Testis (tissue), 3 donors: ENCODE measurements around the gene FOXN4. TPM values are rescaled to one million over a fixed set of nuclear protein-coding genes. Genes with fewer than 3 reads are reported as not detected.

Experiments used
- DNase-seq: peaks from one replicate; pipeline ENCODE4 v3.0.0-alpha.2; 2019
- H3K27ac ChIP-seq, 2 donors: fragments of 200-600 bp; sonication (generic); one replicate each; pipeline ENCODE4 v1.5.1; 2019
- H3K27me3 ChIP-seq: fragments of 200-600 bp; sonication (generic); one replicate; pipeline ENCODE4 v1.5.1; 2019
- H3K36me3 ChIP-seq: fragments of 200-600 bp; sonication (generic); one replicate; pipeline ENCODE4 v1.5.1; 2017; ENCODE audit warnings: low read depth; ENCODE audit errors: missing control alignments
- H3K4me1 ChIP-seq: fragments of 200-600 bp; sonication (generic); one replicate; pipeline ENCODE4 v1.5.1; 2019
- H3K4me3 ChIP-seq, 2 donors: fragments of 200-600 bp; sonication (generic); one replicate each; pipeline ENCODE4 v1.5.1; 2017 to 2019
- H3K9me3 ChIP-seq: fragments of 200-600 bp; sonication (generic); one replicate; pipeline ENCODE4 v1.5.1; 2017
- POLR2A ChIP-seq: fragments of 450-650 bp; IDR thresholded peaks from one replicate; pipeline ENCODE4 v1.6.1; 2017; ENCODE audit warnings: antibody characterized with exemption, mild to moderate bottlenecking, moderate library complexity
- WGBS, 2 donors: methylation state at CpG; one replicate each; pipeline ENCODE4 v1.1.5; 2018; 5-methylcytosine and 5-hydroxymethylcytosine counted together
- intact Hi-C: fragments of 100-400 bp; cut with DNase I; formaldehyde crosslinking; loops from one replicate; pipeline ENCODE4 v1.15.1; 2023; ENCODE audit warnings: low total_unique reads
- polyA plus RNA-seq: library from polyadenylated mRNA; stranded (reverse); fragments of 350-450 nt; fragmentation: Illumina TruSeq; extraction: RNeasy Lipid Tissue Mini Kit (QIAGEN cat#74804); gene quantifications from one replicate; pipeline ENCODE4 v1.2.3, GENCODE V29; 2014; ENCODE audit warnings: low read depth, low replicate concordance; ENCODE audit not compliant: insufficient read depth
- total RNA-seq, 2 donors: library from RNA; depleted of rRNA; stranded (reverse); fragments of >200 nt; gene quantifications; one replicate each; pipeline ENCODE4 v1.2.3, GENCODE V29; 2016
- TF ChIP-seq, protein P1 (sequence below), 3 experiments: fragments of 450-650 bp in 2 of 3; fragments of 200-600 bp in 1 of 3; sonication (generic) in 1 of 3; IDR thresholded peaks; one replicate each; pipeline ENCODE4 v1.5.1; 2016 to 2019; ENCODE audit warnings: antibody characterized with exemption in 3 of 3, mild to moderate bottlenecking in 2 of 3, moderate library complexity in 1 of 3

The FOXN4 gene
- total and polyA plus RNA-seq, 3 donors from 2014 or later = 7.8 to 17.1 (median 9.0) TPM

DNA sequence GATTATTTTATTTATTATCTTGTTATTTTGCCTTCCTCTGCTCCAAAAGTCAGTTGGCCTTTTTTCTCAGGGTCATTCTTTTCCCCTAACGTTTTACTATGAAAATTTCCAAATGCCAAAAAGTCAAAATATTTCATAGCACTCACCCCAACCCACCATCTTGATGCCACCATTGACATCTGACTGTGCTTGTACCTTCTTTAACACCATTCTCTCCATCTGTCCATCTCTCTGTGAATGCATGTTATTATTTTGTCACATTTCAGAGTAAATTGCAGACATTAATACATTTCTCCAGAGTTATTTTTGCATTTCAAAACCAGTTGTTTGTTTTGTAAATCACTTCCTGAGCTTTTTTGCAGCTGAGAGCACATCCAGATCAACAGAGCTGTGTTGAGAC lies 38.6 kb downstream of the FOXN4 start:
- Histone ChIP-seq H3K4me3 (no peak overlapping the region), H3K27me3 (no peaks in the 10 kb centered on the region), H3K27ac (no peak overlapping the region), H3K4me1 (no peaks in the 10 kb centered on the region), H3K36me3 (no peaks in the 10 kb centered on the region), H3K9me3 (no peaks in the 10 kb centered on the region)
- intact Hi-C loops = no loop called here
- 0 to 52% methylated on average over 1 of the region's 1 CpG for WGBS, 2 donors
- DNase-seq = no peak
- TF ChIP-seq, protein P1, sequence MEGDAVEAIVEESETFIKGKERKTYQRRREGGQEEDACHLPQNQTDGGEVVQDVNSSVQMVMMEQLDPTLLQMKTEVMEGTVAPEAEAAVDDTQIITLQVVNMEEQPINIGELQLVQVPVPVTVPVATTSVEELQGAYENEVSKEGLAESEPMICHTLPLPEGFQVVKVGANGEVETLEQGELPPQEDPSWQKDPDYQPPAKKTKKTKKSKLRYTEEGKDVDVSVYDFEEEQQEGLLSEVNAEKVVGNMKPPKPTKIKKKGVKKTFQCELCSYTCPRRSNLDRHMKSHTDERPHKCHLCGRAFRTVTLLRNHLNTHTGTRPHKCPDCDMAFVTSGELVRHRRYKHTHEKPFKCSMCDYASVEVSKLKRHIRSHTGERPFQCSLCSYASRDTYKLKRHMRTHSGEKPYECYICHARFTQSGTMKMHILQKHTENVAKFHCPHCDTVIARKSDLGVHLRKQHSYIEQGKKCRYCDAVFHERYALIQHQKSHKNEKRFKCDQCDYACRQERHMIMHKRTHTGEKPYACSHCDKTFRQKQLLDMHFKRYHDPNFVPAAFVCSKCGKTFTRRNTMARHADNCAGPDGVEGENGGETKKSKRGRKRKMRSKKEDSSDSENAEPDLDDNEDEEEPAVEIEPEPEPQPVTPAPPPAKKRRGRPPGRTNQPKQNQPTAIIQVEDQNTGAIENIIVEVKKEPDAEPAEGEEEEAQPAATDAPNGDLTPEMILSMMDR (IDR thresholded peaks at IDR 0.05) = no peak
- TF ChIP-seq POLR2A = no peak

DNA sequence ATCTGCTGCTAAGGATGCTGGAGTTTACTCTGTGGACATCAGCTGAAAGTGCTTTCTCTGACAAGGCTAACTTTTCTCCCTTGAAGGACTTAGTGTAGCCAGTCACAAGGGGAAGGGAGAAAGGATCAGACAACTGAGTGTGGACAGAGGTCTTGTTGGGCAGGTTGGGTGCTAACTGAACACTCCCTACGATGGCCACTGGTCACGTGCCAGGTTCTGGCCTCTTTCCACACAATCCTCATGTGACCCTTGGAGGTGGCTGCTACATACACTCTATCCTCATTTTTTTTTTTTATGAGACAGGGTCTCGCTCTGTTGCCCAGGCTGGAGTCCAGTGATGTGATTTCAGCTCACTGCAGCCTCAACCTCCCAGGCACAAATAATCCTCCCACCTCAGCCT lies 39.7 kb downstream of the FOXN4 start:
- no peak for TF ChIP-seq POLR2A
- TF ChIP-seq, protein P1 (IDR thresholded peaks at IDR 0.05) = no peak
- Histone ChIP-seq H3K27me3 (no peaks in the 10 kb centered on the region), H3K36me3 (no peaks in the 10 kb centered on the region), H3K9me3 (no peaks in the 10 kb centered on the region), H3K27ac (no peak overlapping the region), H3K4me3 (no peak overlapping the region), H3K4me1 (no peaks in the 10 kb centered on the region)
- WGBS, 2 donors = 71 to 87% methylated on average over 3 of the region's 3 CpGs
- intact Hi-C loops = loop anchor here (10.0 kb wide), 1 partner anchor 115 kb away; no protein-coding TSS in a partner anchor
- no peak for DNase-seq

DNA sequence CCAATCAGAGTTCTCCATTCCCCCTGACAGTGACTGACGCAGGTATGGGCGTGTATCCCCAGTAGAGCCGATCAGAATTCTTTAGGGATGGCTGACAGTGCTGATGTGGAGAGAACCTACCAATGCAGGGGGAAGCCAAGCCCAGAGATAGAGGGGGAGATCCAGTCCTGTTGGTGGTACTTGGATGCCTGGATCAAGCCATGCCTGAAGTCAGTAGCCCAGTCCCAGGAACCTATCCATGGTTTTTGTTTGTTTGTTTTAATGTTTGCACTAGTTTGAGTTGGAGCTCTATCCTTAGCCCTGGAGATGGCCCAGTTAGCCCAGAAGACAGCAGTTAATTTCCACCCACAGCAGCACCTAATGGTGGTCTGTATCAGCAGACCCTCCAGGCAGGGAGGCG lies 40.2 kb downstream of the FOXN4 start:
- Histone ChIP-seq H3K36me3 (no peaks in the 10 kb centered on the region), H3K4me3 (no peak overlapping the region), H3K27ac (no peak overlapping the region), H3K4me1 (no peaks in the 10 kb centered on the region), H3K27me3 (no peaks in the 10 kb centered on the region), H3K9me3 (no peaks in the 10 kb centered on the region)
- intact Hi-C loops = loop anchor here (10.0 kb wide), 1 partner anchor 116 kb away; no protein-coding TSS in a partner anchor
- TF ChIP-seq, protein P1 (IDR thresholded peaks at IDR 0.05) = no peak
- TF ChIP-seq POLR2A = no peak
- no peak for DNase-seq
- WGBS, 2 donors = 86 to 88% methylated on average over 4 of the region's 4 CpGs

DNA sequence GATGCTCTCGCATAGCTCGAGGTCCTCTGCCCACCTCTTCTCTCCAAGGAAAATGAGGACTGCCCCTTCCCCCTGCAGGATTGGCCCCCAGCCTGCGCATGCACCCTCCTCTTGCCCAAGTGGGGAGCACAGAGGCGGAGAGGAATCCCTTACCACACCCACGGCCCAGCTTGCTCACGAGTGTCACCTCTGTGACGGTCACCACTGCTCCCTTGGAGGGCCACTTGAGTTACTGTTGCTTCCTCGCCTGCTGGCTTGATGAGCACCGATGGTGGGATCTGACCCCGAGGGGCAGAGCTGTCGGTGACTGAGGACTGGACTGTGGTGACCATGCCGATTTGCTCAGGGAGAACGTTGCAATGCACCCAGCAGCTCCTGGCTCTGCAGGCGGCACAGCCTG lies 41.7 kb downstream of the FOXN4 start:
- no peaks in the 10 kb centered on the region for H3K9me3 ChIP-seq
- no peak overlapping the region for H3K27ac ChIP-seq
- WGBS, 2 donors = 92% methylated on average over 13 to 14 of the region's 14 CpGs
- H3K36me3 ChIP-seq = no peaks in the 10 kb centered on the region
- no peaks in the 10 kb centered on the region for H3K27me3 ChIP-seq
- no peak overlapping the region for H3K4me3 ChIP-seq
- intact Hi-C loops = loop anchor here (10.0 kb wide), 1 partner anchor 117 kb away; no protein-coding TSS in a partner anchor
- TF ChIP-seq, protein P1 (IDR thresholded peaks at IDR 0.05) = no peak
- TF ChIP-seq POLR2A = no peak
- no peaks in the 10 kb centered on the region for H3K4me1 ChIP-seq
- DNase-seq = no peak
